IPS-20b (cell line): ENCODE data around the gene NMNAT2.

Source experiments
- H3K27ac ChIP-seq: one replicate; pipeline ENCODE4 v1.5.1; 2013; ENCODE audit warnings: low read length
- H3K27me3 ChIP-seq: 2 replicates; pipeline ENCODE4 v1.6.1; 2013; ENCODE audit warnings: mild to moderate bottlenecking, low read length, inconsistent platforms; ENCODE audit not compliant: insufficient read depth
- H3K36me3 ChIP-seq: 2 replicates; pipeline ENCODE4 v1.6.1; 2013; ENCODE audit warnings: low read depth, mild to moderate bottlenecking, inconsistent platforms, low read length, moderate library complexity; ENCODE audit not compliant: insufficient read depth
- H3K4me1 ChIP-seq: 2 replicates; pipeline ENCODE4 v1.6.1; 2013; ENCODE audit warnings: mild to moderate bottlenecking, control low read depth, inconsistent platforms, low read length, moderate library complexity; ENCODE audit not compliant: insufficient read depth
- H3K4me3 ChIP-seq: 2 replicates; pipeline ENCODE4 v1.5.1; 2013; ENCODE audit warnings: mild to moderate bottlenecking, low read length, inconsistent platforms
- H3K9ac ChIP-seq: 2 replicates; pipeline ENCODE4 v1.6.1; 2013; ENCODE audit warnings: low read depth, mild to moderate bottlenecking, inconsistent platforms, low read length, moderate library complexity
- H3K9me3 ChIP-seq: 2 replicates; pipeline ENCODE4 v1.6.1; 2013; ENCODE audit warnings: mild to moderate bottlenecking, low read depth, low read length, inconsistent platforms; ENCODE audit not compliant: insufficient read depth

NMNAT2 gene

GRCh38 chr1:183417772-183418491, at the start of gene NMNAT2:
NMNAT2 (minus strand) TSS chr1:183418380; CDS start chr1:183418267, 113 bp downstream.
- H3K27ac ChIP-seq: no peak within 1 kb of the TSS
- H3K27me3 ChIP-seq: peaks cover 49% of the 10 kb centered on the region
- H3K4me3 ChIP-seq: peak within 1 kb of the TSS; percentile 90

GRCh38 chr1:183467687-183468086, 49.5 kb upstream of the NMNAT2 start:
- peaks cover 8% of the 10 kb centered on the region for H3K4me1 ChIP-seq
- H3K4me3 ChIP-seq: no peak overlapping the region
- no peaks in the 10 kb centered on the region for H3K36me3 ChIP-seq
- no peak overlapping the region for H3K27ac ChIP-seq
- no peaks in the 10 kb centered on the region for H3K27me3 ChIP-seq
- H3K9me3 ChIP-seq: no peaks in the 10 kb centered on the region
- no peak overlapping the region for H3K9ac ChIP-seq

More at GRCh38 chr1:183417772-183418491, at the start of gene NMNAT2:
- Histone ChIP-seq H3K4me1 (peaks cover 7% of the 10 kb centered on the region; the same call in 1 of the 2 replicates), H3K9me3 (no peaks in the 10 kb centered on the region), H3K36me3 (no peaks in the 10 kb centered on the region), H3K9ac (peak within 1 kb of the TSS; percentile 63; the same call in 1 of the 2 replicates)

GRCh38 chr1:183466781-183467180, 48.6 kb upstream of the NMNAT2 start:
- no peak overlapping the region for H3K4me3 ChIP-seq
- H3K9ac ChIP-seq: no peak overlapping the region
- H3K27ac ChIP-seq: no peak overlapping the region
- no peaks in the 10 kb centered on the region for H3K36me3 ChIP-seq
- H3K27me3 ChIP-seq: no peaks in the 10 kb centered on the region
- no peaks in the 10 kb centered on the region for H3K9me3 ChIP-seq
- H3K4me1 ChIP-seq: peaks cover 8% of the 10 kb centered on the region

DNA sequence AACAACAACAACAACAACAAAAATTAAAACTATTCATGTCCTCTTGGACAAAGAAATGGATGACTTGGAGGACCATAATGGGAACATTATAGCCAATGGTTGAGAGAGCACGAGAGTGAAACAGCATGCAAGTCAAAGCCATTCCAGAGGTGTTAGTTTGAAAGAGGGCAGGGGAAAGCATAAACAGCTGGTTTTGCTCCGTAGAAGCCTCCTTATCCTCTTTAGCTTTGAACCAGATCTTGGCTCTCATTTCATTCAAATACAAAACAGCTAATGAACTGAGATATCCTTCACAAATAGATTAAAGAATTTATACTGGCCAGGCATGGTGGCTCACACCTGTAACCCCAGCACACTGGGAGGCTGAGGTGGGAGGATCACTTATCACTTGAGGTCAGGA, 45.4 kb upstream of the NMNAT2 start:
- Histone ChIP-seq H3K9me3 (no peaks in the 10 kb centered on the region), H3K27me3 (no peaks in the 10 kb centered on the region), H3K4me1 (peaks cover 4% of the 10 kb centered on the region)

DNA sequence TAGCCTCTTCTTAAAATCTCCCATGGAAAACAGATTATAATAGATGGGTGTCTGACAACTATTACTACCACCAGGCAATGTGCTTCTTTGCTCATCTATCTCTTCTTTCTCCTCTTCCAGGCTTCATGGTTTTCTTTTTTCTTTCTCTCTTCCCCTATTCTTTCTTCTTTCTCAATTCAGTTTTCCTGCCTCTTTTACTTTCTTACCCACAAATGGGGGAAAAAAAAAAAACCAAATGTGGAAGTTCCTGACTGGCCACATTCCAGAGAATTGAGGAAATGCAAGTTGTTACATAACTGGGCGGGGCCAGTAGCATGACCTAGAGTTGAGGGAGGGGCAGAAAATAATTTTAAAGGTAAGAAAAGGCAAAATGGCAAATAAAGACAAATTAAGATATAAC, 43.2 kb upstream of the NMNAT2 start:
- Histone ChIP-seq H3K27me3 (no peaks in the 10 kb centered on the region), H3K9me3 (no peaks in the 10 kb centered on the region), H3K27ac (no peak overlapping the region), H3K9ac (no peak overlapping the region; the same call in 1 of the 2 replicates), H3K4me3 (no peak overlapping the region; the same call in 1 of the 2 replicates), H3K4me1 (peaks cover 4% of the 10 kb centered on the region), H3K36me3 (no peaks in the 10 kb centered on the region)

More for the DNA sequence above, 45.4 kb upstream of the NMNAT2 start:
- Histone ChIP-seq H3K27ac (no peak overlapping the region), H3K4me3 (no peak overlapping the region), H3K9ac (no peak overlapping the region), H3K36me3 (no peaks in the 10 kb centered on the region)

DNA sequence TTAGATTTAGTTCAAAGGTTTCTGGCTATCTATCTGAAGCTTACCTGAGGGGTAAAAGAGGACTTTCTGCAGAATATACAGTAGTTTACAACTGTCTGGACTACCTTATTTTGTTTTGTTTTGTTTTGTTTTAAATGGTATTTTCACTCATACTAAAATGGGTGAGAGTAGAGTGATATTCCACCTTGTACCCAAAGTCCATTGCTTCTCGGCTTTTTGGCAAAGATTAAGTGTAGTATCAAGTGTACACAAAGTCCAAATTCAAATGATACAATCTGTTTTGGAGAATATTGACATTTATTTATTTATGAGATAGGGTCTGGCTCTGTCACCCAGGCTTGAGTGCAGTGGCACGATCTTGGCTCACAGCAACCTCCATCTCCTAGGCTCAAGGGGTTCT, 42.4 kb upstream of the NMNAT2 start:
- Histone ChIP-seq H3K9ac (no peak overlapping the region; the same call in 1 of the 2 replicates), H3K27ac (no peak overlapping the region), H3K4me3 (no peak overlapping the region), H3K9me3 (no peaks in the 10 kb centered on the region), H3K27me3 (no peaks in the 10 kb centered on the region), H3K36me3 (no peaks in the 10 kb centered on the region), H3K4me1 (peaks cover 4% of the 10 kb centered on the region)

DNA sequence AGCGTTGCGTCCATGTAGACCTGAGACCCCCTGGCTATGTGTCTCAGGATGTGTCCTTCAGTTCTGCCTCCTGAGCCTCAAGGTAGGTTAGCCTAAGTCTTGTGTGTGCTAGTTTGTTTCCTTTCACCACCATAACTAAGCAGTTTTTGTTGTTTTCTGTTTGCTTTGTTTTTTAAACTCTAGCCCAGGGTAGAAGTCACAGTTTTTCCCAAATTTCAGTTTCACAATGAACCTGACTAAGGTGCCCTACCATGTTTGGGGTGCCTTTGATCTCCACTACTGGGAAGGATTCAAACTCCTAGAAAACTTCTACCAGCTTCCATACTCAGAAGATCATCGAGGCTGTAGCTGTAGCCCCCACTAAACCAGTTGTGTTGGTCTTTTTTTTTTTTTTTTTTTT, 39.3 kb upstream of the NMNAT2 start:
- Histone ChIP-seq H3K4me3 (no peak overlapping the region), H3K27me3 (no peaks in the 10 kb centered on the region), H3K27ac (no peak overlapping the region), H3K36me3 (no peaks in the 10 kb centered on the region), H3K9me3 (no peaks in the 10 kb centered on the region), H3K9ac (no peak overlapping the region), H3K4me1 (peaks cover 4% of the 10 kb centered on the region)

- H3K27me3 ChIP-seq: no peaks in the 10 kb centered on the region
- H3K9ac ChIP-seq: no peak overlapping the region
- no peak overlapping the region for H3K4me3 ChIP-seq
- no peak overlapping the region for H3K27ac ChIP-seq
- no peaks in the 10 kb centered on the region for H3K36me3 ChIP-seq
- peaks cover 4% of the 10 kb centered on the region for H3K4me1 ChIP-seq
- H3K9me3 ChIP-seq: no peaks in the 10 kb centered on the region
These were observed 38.6 kb upstream of the NMNAT2 start for GRCh38 chr1:183456826-183457225.

GRCh38 chr1:183454377-183454776, 36.2 kb upstream of the NMNAT2 start:
- H3K9ac ChIP-seq: no peak overlapping the region
- no peaks in the 10 kb centered on the region for H3K4me1 ChIP-seq
- H3K36me3 ChIP-seq: no peaks in the 10 kb centered on the region
- no peaks in the 10 kb centered on the region for H3K9me3 ChIP-seq
- H3K4me3 ChIP-seq: no peak overlapping the region
- no peaks in the 10 kb centered on the region for H3K27me3 ChIP-seq
- H3K27ac ChIP-seq: no peak overlapping the region

DNA sequence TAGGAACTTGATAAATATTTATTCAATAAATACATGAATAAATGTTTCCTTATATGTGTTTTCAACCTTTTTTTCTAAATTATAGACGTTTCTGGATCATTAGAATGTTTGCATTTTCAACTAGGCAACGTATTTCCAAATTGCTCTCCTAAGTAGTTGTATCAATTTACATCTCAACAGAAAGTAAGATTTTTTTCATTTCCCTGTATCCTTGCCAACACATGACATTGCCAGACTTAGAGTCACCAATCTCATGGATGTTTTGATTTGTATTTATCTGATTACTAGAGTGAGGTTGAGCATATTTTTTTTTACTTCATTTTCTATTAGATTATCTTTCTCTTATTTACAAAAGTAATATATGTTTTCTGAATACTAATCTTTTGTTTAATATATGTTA, 31.9 kb upstream of the NMNAT2 start:
- Histone ChIP-seq H3K9ac (no peak overlapping the region), H3K4me3 (no peak overlapping the region), H3K9me3 (no peaks in the 10 kb centered on the region), H3K4me1 (no peaks in the 10 kb centered on the region), H3K27me3 (no peaks in the 10 kb centered on the region), H3K36me3 (no peaks in the 10 kb centered on the region), H3K27ac (no peak overlapping the region)

- 0 out of 2 replicates have a peak, but pooled peaks cover 2% of the 10 kb centered on the region for H3K4me1 ChIP-seq
- H3K9me3 ChIP-seq: no peaks in the 10 kb centered on the region
- no peaks in the 10 kb centered on the region for H3K36me3 ChIP-seq
- no peaks in the 10 kb centered on the region for H3K27me3 ChIP-seq
- no peak overlapping the region for H3K4me3 ChIP-seq
- no peak overlapping the region for H3K9ac ChIP-seq
- no peak overlapping the region for H3K27ac ChIP-seq
These were observed 31.1 kb upstream of the NMNAT2 start for GRCh38 chr1:183449223-183449770.

DNA sequence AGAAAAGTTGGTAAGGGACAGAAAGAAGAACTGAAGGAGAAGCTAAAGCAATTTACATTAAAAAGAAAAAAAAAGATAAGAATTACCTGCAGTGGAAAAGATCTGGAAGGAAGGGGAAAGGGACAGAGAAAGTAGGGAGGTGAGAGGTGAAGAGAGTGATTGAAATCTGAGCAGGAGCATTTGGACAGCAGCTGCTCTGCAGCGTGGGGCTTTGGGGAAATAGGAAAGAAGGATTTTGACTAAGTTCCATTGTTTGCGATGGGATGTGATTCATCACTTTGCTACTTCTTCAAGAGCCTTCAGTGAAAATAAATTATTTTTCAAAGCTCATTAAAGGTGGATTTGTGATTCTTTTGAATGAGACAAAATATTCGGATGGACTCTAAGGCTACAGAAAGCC, 26.1 kb upstream of the NMNAT2 start:
- Histone ChIP-seq H3K27me3 (no peaks in the 10 kb centered on the region), H3K9me3 (no peaks in the 10 kb centered on the region), H3K4me3 (no peak overlapping the region), H3K4me1 (0 out of 2 replicates have a peak, but pooled peaks cover 2% of the 10 kb centered on the region), H3K27ac (no peak overlapping the region), H3K36me3 (no peaks in the 10 kb centered on the region), H3K9ac (no peak overlapping the region)
